GM08714 (cell line): ENCODE data around the gene LHB.
"Not testable (repeated sequence)": the region's sequence is repeated elsewhere in the genome, so short reads cannot be mapped to it uniquely, and the experiment has no call there.

Experiments used
- H3K4me3 ChIP-seq: fragments of 200-500 bp; sonication (Bioruptor generic); 2 replicates; pipeline ENCODE4 v1.5.1; 2014; ENCODE audit warnings: mild to moderate bottlenecking, low read length, inconsistent platforms
- ZNF274 ChIP-seq: IDR thresholded peaks from 2 replicates; pipeline ENCODE4 v1.6.1; 2012; ENCODE audit warnings: mild to moderate bottlenecking, low read depth, low read length

LHB gene

GRCh38 chr19:49042177-49042576 is 25.3 kb upstream of the LHB start:
- no peak for TF ChIP-seq ZNF274
- no peak overlapping the region for H3K4me3 ChIP-seq

- not testable (repeated sequence) for H3K4me3 ChIP-seq
These were observed 22.8 kb upstream of the LHB start for GRCh38 chr19:49039736-49040135.

GRCh38 chr19:49038557-49039276 is 21.8 kb upstream of the LHB start:
- H3K4me3 ChIP-seq, result not testable (repeated sequence)

- H3K4me3 ChIP-seq, result not testable (repeated sequence)
These were observed 21.2 kb upstream of the LHB start for GRCh38 chr19:49038111-49038510.

GRCh38 chr19:49036815-49037214 is 19.9 kb upstream of the LHB start, which contains the start of gene CGB1:
TSS of gene CGB1 (minus strand) at chr19:49036895. CDS start at chr19:49036711, 184 bp downstream.
- not testable (repeated sequence) for H3K4me3 ChIP-seq

GRCh38 chr19:49031642-49032301 is 14.9 kb upstream of the LHB start, which contains the start of gene CGB2:
TSS of gene CGB2 (plus strand) at chr19:49031890. CDS start at chr19:49032096, 206 bp downstream.
- not testable (repeated sequence) for H3K4me3 ChIP-seq

- H3K4me3 ChIP-seq, result not testable (repeated sequence)
These were observed 13.4 kb upstream of the LHB start for GRCh38 chr19:49030323-49030722.

- not testable (repeated sequence) for H3K4me3 ChIP-seq
These were observed 12.9 kb upstream of the LHB start for GRCh38 chr19:49029749-49030148.

GRCh38 chr19:49028686-49029085 is 11.8 kb upstream of the LHB start:
- H3K4me3 ChIP-seq, result not testable (repeated sequence)

GRCh38 chr19:49025599-49025998 is 8.7 kb upstream of the LHB start:
- H3K4me3 ChIP-seq, result not testable (repeated sequence)

- H3K4me3 ChIP-seq, result not testable (repeated sequence)
These were observed 8.2 kb upstream of the LHB start for GRCh38 chr19:49025088-49025487.

- not testable (repeated sequence) for H3K4me3 ChIP-seq
These were observed 7.3 kb upstream of the LHB start, which contains the start of gene CGB3 for GRCh38 chr19:49024233-49024632. TSS of gene CGB3 (minus strand) at chr19:49024333. CDS start at chr19:49023971, 362 bp downstream.

- H3K4me3 ChIP-seq, result no peak overlapping the region
- no peak for TF ChIP-seq ZNF274
These were observed 5.2 kb upstream of the LHB start for GRCh38 chr19:49022116-49022515.

GRCh38 chr19:49020931-49021895 is 4.3 kb upstream of the LHB start:
- no peak for TF ChIP-seq ZNF274
- no peak overlapping the region for H3K4me3 ChIP-seq

GRCh38 chr19:49020342-49020741 is 3.5 kb upstream of the LHB start:
- H3K4me3 ChIP-seq, result no peak overlapping the region
- no peak for TF ChIP-seq ZNF274
